SK-N-SH (cell line): Measurements from ENCODE around the gene FAM89B. TPM values are rescaled to one million over a fixed set of nuclear protein-coding genes. Genes with fewer than 3 reads are reported as not detected.
A peak's percentile ranks its signal among the peaks of the same experiment; 100 is the strongest.

Experiments used
- CTCF ChIA-PET: fragments of 300-600, 350-600 bp; formaldehyde crosslinking; extraction: SDS; loops from one replicate; lab custom pipeline; 2021; lab: Yijun Ruan, JAX
- POLR2A ChIA-PET: fragments of 350-600 bp; sonication (Branson Sonifier 250); formaldehyde crosslinking; extraction: SDS; loops from one replicate; lab custom pipeline; 2020; ENCODE audit warnings: antibody characterized with exemption, inconsistent platforms; lab: Yijun Ruan, JAX
- DNase-seq: peaks from one replicate; pipeline ENCODE4 v3.0.0; 2012
- H2AFZ ChIP-seq: fragments of 200-600 bp; sonication (generic); 2 replicates; pipeline ENCODE4 v1.8.1; 2016; ENCODE audit warnings: antibody characterized with exemption, mild to moderate bottlenecking, low read depth
- H3F3A ChIP-seq: fragments of 200-600 bp; sonication (generic); replicated peaks from 2 replicates; pipeline ENCODE3; 2016; ENCODE audit warnings: antibody characterized with exemption, mild to moderate bottlenecking; ENCODE audit not compliant: insufficient read depth
- H3K27ac ChIP-seq, 2 experiments: fragments of 200-500 bp in 1 of 2; fragments of 200-600 bp in 1 of 2; sonication (Bioruptor generic) in 1 of 2; sonication (generic), shearing (Covaris generic) in 1 of 2; 2 replicates each; pipeline versions ENCODE4 v1.5.1 to v1.6.1; 2014 to 2016; ENCODE audit warnings: low read depth in 2 of 2, inconsistent platforms in 1 of 2, low read length in 1 of 2, mild to moderate bottlenecking in 1 of 2, mixed read lengths in 1 of 2
- H3K27me3 ChIP-seq: fragments of 200-600 bp; sonication (generic), shearing (Covaris generic); 2 replicates; pipeline ENCODE4 v1.6.1; 2016; ENCODE audit warnings: mixed run types; ENCODE audit not compliant: insufficient read depth
- H3K36me3 ChIP-seq, 2 experiments: fragments of 200-500 bp in 1 of 2; fragments of 200-600 bp in 1 of 2; sonication (Bioruptor generic) in 1 of 2; sonication (generic) in 1 of 2; replicated peaks in 1 of 2; 2 replicates each; pipeline versions ENCODE3 to v1.5.1; 2014 to 2016; ENCODE audit warnings: low read length in 1 of 2, mild to moderate bottlenecking in 1 of 2; ENCODE audit not compliant: insufficient read depth in 2 of 2, control insufficient read depth in 1 of 2
- H3K4me1 ChIP-seq, 2 experiments: fragments of 200-500 bp in 1 of 2; fragments of 200-600 bp in 1 of 2; sonication (Bioruptor generic) in 1 of 2; sonication (generic), shearing (Covaris generic) in 1 of 2; 2 replicates each; pipeline versions ENCODE4 v1.5.1 to v1.6.1; 2014 to 2016; ENCODE audit warnings: low read depth in 1 of 2, low read length in 1 of 2, mixed run types in 1 of 2; ENCODE audit not compliant: insufficient read depth in 2 of 2, control insufficient read depth in 1 of 2
- H3K4me2 ChIP-seq: fragments of 200-600 bp; sonication (generic), shearing (Covaris generic); 2 replicates; pipeline ENCODE4 v1.6.1; 2017; ENCODE audit warnings: mixed run types
- H3K4me3 ChIP-seq, 2 experiments: fragments of 200-500 bp in 1 of 2; fragments of 200-600 bp in 1 of 2; sonication (Bioruptor generic) in 1 of 2; sonication (generic), shearing (Covaris generic) in 1 of 2; 2 replicates each; pipeline versions ENCODE4 v1.5.1 to v1.8.1; 2014 to 2016; ENCODE audit warnings: low read depth in 2 of 2, inconsistent platforms in 1 of 2, low read length in 1 of 2, mild to moderate bottlenecking in 1 of 2, mixed read lengths in 1 of 2, moderate library complexity in 1 of 2
- H3K79me2 ChIP-seq: fragments of 200-600 bp; sonication (generic); 2 replicates; pipeline ENCODE4 v1.8.1; 2017; ENCODE audit warnings: mild to moderate bottlenecking; ENCODE audit not compliant: insufficient read depth
- H3K9ac ChIP-seq: fragments of 200-600 bp; sonication (generic); 2 replicates; pipeline ENCODE4 v1.6.1; 2017; ENCODE audit warnings: mixed run types
- H3K9me2 ChIP-seq: fragments of 200-600 bp; sonication (generic); 2 replicates; pipeline ENCODE4 v1.6.1; 2017; ENCODE audit warnings: mixed run types
- H3K9me3 ChIP-seq: fragments of 200-600 bp; sonication (generic); 2 replicates; pipeline ENCODE4 v1.6.1; 2017; ENCODE audit warnings: mixed run types, mild to moderate bottlenecking, moderate library complexity
- H4K20me1 ChIP-seq: fragments of 200-600 bp; sonication (generic); 2 replicates; pipeline ENCODE4 v1.6.1; 2017; ENCODE audit warnings: mild to moderate bottlenecking, mixed run types; ENCODE audit not compliant: insufficient read depth
- CHD2 ChIP-seq: fragments of 150-350 bp; IDR thresholded peaks from 2 replicates; pipeline ENCODE4 v1.6.1; 2018; ENCODE audit warnings: low read length; ENCODE audit not compliant: partially characterized antibody
- FOSL2 ChIP-seq: IDR thresholded peaks from 2 replicates; pipeline ENCODE4 v1.4.0; 2012; ENCODE audit warnings: low read depth, mild to moderate bottlenecking, moderate library complexity, borderline replicate concordance
- FOXJ3 ChIP-seq: sonication (generic); formaldehyde crosslinking; IDR thresholded peaks from 2 replicates; pipeline ENCODE4 v1.5.1; 2020; ENCODE audit warnings: mild to moderate bottlenecking, missing genetic modification reagents
- FOXM1 ChIP-seq: IDR thresholded peaks from 2 replicates; pipeline ENCODE4 v1.4.0; 2012; ENCODE audit warnings: low read depth, mild to moderate bottlenecking
- GABPA ChIP-seq: IDR thresholded peaks from 2 replicates; pipeline ENCODE4 v1.4.0; 2012; ENCODE audit warnings: low read depth, mild to moderate bottlenecking
- IRF3 ChIP-seq: fragments of 150-350 bp; IDR thresholded peaks from 2 replicates; pipeline ENCODE4 v1.6.1; 2016; ENCODE audit warnings: mild to moderate bottlenecking, low read depth, low read length
- MXI1 ChIP-seq: IDR thresholded peaks from 2 replicates; pipeline ENCODE4 v1.6.1; 2012; ENCODE audit warnings: mild to moderate bottlenecking, low read depth, low read length, improper control_type of control experiment
- NFIC ChIP-seq: IDR thresholded peaks from 2 replicates; pipeline ENCODE4 v1.4.0; 2012; ENCODE audit warnings: borderline replicate concordance
- NRF1 ChIP-seq: IDR thresholded peaks from 2 replicates; pipeline ENCODE4 v1.6.1; 2012; ENCODE audit warnings: low read depth, mild to moderate bottlenecking, low read length
- POLR2AphosphoS5 ChIP-seq: IDR thresholded peaks from 2 replicates; pipeline ENCODE4 v1.6.1; 2012; ENCODE audit warnings: low read depth, low read length
- RCOR1 ChIP-seq: fragments of 150-350 bp; IDR thresholded peaks from 2 replicates; pipeline ENCODE4 v1.6.1; 2017; ENCODE audit warnings: antibody characterized with exemption, low read length
- REST ChIP-seq: IDR thresholded peaks from 2 replicates; pipeline ENCODE4 v1.6.1; 2012; ENCODE audit warnings: mild to moderate bottlenecking, low read depth, low read length, moderate library complexity
- RFX5 ChIP-seq: IDR thresholded peaks from 2 replicates; pipeline ENCODE4 v1.6.1; 2012; ENCODE audit warnings: mild to moderate bottlenecking, improper control_type of control experiment, low read length
- SIN3A ChIP-seq: IDR thresholded peaks from 2 replicates; pipeline ENCODE4 v1.6.1; 2012; ENCODE audit warnings: low read depth, mild to moderate bottlenecking, low read length, moderate library complexity, borderline replicate concordance
- SMC3 ChIP-seq: IDR thresholded peaks from 2 replicates; pipeline ENCODE4 v1.6.1; 2012; ENCODE audit warnings: low read depth, low read length, improper control_type of control experiment
- TAF1 ChIP-seq: IDR thresholded peaks from 2 replicates; pipeline ENCODE4 v1.6.1; 2012; ENCODE audit warnings: low read depth, mild to moderate bottlenecking, low read length, moderate library complexity, borderline replicate concordance
- TCF12 ChIP-seq: IDR thresholded peaks from 2 replicates; pipeline ENCODE4 v1.4.0; 2012
- TEAD4 ChIP-seq: IDR thresholded peaks from 2 replicates; pipeline ENCODE4 v1.4.0; 2012; ENCODE audit warnings: mild to moderate bottlenecking, borderline replicate concordance; ENCODE audit not compliant: insufficient read depth
- USF2 ChIP-seq: fragments of 150-350 bp; IDR thresholded peaks from 2 replicates; pipeline ENCODE4 v1.6.1; 2017; ENCODE audit warnings: antibody characterized with exemption, low read length, low read depth, borderline replicate concordance
- YY1 ChIP-seq: IDR thresholded peaks from 2 replicates; pipeline ENCODE4 v1.4.0; 2012; ENCODE audit warnings: low read depth, mild to moderate bottlenecking
- WGBS: methylation state at CpG from one replicate; pipeline ENCODE4 v1.1.6; 2017; ENCODE audit warnings: low lambda C conversion rate; 5-methylcytosine and 5-hydroxymethylcytosine counted together
- polyA plus RNA-seq, 3 experiments: library from polyadenylated mRNA; depleted of rRNA; stranded (reverse); fragments of >200 nt; gene quantifications; 2 replicates each; pipeline ENCODE4 v1.2.3, GENCODE V29; 2012
- TF ChIP-seq, protein P1 (sequence below): IDR thresholded peaks from 2 replicates; pipeline ENCODE4 v1.4.0; 2012; ENCODE audit warnings: low read depth, borderline replicate concordance
- TF ChIP-seq, protein P2 (sequence below): IDR thresholded peaks from 2 replicates; pipeline ENCODE4; 2012
- TF ChIP-seq, protein P3 (sequence below): IDR thresholded peaks from 2 replicates; pipeline ENCODE4 v1.4.0; 2012; ENCODE audit warnings: low read depth, borderline replicate concordance

Gene FAM89B
- polyA plus RNA-seq, 1 of the 3 experiments (the other 2 are of a cell fraction), result 65.3 TPM

DNA sequence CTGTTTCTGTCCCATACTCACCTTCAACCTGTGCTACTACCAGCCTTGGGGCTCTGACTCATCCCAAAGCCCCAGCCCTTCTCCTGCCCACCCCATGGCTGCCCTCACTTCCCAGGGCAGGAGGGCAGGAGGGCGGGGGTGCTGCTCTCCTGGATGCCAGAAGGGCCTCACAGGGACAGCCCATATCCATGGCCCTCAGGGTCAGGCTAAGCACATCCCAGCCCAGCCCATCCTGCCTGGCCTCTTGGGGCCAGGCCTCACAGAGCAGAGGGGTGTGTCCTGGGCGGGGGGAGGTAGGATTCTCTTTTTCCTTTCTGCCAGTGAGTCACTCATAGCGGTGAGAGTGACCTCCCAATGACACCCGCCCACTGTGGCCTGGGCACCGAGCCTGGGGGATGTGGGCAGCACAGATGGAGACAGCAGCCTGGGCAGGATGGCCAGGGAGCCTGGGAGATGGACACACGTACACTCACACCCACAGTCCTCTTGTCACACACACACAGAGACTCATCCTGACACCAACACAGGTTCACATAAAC, 16.6 kb upstream of the FAM89B start:
- H3F3A ChIP-seq, result peaks cover 30% of the 10 kb centered on the region
- H3K4me3 ChIP-seq, result peak overlapping the region in 1 of 2 experiments; percentile 85; a peak in 2 of 4 replicates
- peak overlapping the region; percentile 4 to 97; a peak in 3 of 4 replicates for H3K27ac ChIP-seq
- peaks cover 21% of the 10 kb centered on the region for H4K20me1 ChIP-seq
- H3K9me3 ChIP-seq, result no peaks in the 10 kb centered on the region
- H3K4me1 ChIP-seq, result peaks cover 38 to 56% of the 10 kb centered on the region in 2 experiments
- peaks cover 53% of the 10 kb centered on the region for H3K79me2 ChIP-seq
- CTCF ChIA-PET, result interaction anchor here (1.4 to 3.5 kb wide), 4 partner anchors 13 to 38 kb away, joined by 6 to 53 read pairs (median 9); partner anchors contain the start of genes FAM89B and ZNRD2
- POLR2A ChIA-PET, result interaction anchor here (1.0 kb wide), 1 partner anchor 17 kb away, joined by 3 read pairs; the partner anchor contains the start of gene FAM89B
- H3K9ac ChIP-seq, result peak overlapping the region; percentile 87; the same call in 1 of the 2 replicates
- H3K4me2 ChIP-seq, result peak overlapping the region; percentile 93
- H2AFZ ChIP-seq, result no peak overlapping the region
- no peaks in the 10 kb centered on the region for H3K27me3 ChIP-seq
- H3K36me3 ChIP-seq, result peaks cover 13 to 26% of the 10 kb centered on the region in 2 experiments
- WGBS, result 22% methylated on average over 3 of the region's 6 CpGs
- no peaks in the 10 kb centered on the region for H3K9me2 ChIP-seq
- DNase-seq, result peak; percentile 64
- TF ChIP-seq RFX5 (no peak), MXI1 (no peak), TEAD4 (peak; percentile 54; the same call in 1 of the 2 replicates), USF2 (no peak), SMC3 (no peak), TAF1 (0 out of 2 replicates have a peak, but pooled peaks have one; percentile 29), YY1 (no peak), NRF1 (no peak), SIN3A (peak; percentile 84; the same call in 1 of the 2 replicates), POLR2AphosphoS5 (peak; percentile 34; the same call in 1 of the 2 replicates), REST (no peak; the same call in 1 of the 2 replicates), FOXJ3 (CRISPR knock-in tag) (no peak), CHD2 (peak; percentile 45), NFIC (peak; percentile 88), FOXM1 (no peak), IRF3 (no peak), GABPA (no peak), TCF12 (peak; percentile 88), FOSL2 (peak; percentile 86), RCOR1 (no peak)
- TF ChIP-seq, protein P1, sequence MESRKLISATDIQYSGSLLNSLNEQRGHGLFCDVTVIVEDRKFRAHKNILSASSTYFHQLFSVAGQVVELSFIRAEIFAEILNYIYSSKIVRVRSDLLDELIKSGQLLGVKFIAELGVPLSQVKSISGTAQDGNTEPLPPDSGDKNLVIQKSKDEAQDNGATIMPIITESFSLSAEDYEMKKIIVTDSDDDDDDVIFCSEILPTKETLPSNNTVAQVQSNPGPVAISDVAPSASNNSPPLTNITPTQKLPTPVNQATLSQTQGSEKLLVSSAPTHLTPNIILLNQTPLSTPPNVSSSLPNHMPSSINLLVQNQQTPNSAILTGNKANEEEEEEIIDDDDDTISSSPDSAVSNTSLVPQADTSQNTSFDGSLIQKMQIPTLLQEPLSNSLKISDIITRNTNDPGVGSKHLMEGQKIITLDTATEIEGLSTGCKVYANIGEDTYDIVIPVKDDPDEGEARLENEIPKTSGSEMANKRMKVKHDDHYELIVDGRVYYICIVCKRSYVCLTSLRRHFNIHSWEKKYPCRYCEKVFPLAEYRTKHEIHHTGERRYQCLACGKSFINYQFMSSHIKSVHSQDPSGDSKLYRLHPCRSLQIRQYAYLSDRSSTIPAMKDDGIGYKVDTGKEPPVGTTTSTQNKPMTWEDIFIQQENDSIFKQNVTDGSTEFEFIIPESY, result no peak
- TF ChIP-seq, protein P2, sequence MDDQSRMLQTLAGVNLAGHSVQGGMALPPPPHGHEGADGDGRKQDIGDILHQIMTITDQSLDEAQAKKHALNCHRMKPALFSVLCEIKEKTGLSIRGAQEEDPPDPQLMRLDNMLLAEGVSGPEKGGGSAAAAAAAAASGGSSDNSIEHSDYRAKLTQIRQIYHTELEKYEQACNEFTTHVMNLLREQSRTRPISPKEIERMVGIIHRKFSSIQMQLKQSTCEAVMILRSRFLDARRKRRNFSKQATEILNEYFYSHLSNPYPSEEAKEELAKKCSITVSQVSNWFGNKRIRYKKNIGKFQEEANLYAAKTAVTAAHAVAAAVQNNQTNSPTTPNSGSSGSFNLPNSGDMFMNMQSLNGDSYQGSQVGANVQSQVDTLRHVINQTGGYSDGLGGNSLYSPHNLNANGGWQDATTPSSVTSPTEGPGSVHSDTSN, result peak; percentile 63
- TF ChIP-seq, protein P3, sequence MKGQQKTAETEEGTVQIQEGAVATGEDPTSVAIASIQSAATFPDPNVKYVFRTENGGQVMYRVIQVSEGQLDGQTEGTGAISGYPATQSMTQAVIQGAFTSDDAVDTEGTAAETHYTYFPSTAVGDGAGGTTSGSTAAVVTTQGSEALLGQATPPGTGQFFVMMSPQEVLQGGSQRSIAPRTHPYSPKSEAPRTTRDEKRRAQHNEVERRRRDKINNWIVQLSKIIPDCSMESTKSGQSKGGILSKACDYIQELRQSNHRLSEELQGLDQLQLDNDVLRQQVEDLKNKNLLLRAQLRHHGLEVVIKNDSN, result no peak
